CD1c-positive myeloid dendritic cell (primary cell): ENCODE results near the gene GCNT2.
"Not testable (repeated sequence)": the region's sequence is repeated elsewhere in the genome, so short reads cannot be mapped to it uniquely, and the experiment has no call there.

Source experiments
- DNase-seq: peaks from one replicate; pipeline ENCODE4 v3.0.0-alpha.2; 2016; ENCODE audit errors: extremely low spot score

Gene GCNT2

DNA sequence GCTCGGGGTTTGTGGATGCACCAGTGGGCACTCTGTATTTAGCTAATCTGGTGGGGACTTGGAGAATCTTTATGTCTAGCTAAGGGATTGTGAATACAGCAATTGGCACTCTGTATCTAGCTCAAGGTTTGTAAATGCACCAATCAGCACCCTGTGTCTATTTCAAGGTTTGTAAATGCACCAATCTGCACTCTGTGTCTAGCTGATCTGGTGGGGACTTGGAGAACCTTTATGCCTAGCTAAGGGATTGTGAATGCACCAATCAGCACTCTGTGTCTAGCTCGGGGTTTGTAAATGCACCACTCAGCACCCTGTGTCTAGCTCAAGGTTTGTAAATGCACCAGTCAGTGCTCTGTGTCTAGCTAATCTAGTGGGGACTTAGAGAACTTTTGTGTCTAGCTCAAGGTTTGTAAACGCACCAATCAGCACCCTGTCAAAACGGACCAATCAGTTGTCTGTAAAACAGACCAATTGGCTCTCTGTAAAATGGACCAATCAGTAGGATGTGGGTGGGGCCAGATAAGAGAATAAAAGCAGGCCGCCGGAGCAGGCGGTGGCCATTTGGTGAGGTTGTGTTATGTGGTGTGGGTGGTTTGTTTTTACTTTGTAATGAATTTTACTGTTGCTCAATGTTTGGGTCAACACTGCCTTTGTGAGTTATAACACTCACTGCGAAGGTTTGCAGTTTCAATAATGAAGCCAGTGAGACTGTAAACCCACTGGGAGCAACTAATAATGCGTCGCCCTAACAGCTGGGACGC lies 139.5 kb downstream of the GCNT2 start:
- not testable (repeated sequence) for DNase-seq

DNA sequence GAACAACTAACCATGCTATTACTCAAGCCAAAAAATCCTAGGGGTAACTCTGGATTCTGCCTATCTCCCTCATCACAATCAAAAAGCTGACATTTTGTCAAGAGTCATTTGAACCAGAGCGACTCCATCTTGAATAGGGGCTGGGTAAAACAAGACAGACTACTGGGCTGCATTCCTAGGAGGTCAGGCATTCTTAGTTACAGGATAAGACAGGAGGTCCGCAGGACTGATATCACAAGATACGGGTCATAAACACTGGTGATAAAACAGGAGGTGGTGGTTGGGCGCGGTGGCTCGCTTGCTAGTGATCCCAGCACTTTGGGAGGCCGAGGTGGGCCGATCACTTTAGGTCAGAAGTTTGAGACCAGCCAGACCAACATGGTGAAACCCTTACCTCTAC lies 141.1 kb downstream of the GCNT2 start:
- DNase-seq: no peak

DNA sequence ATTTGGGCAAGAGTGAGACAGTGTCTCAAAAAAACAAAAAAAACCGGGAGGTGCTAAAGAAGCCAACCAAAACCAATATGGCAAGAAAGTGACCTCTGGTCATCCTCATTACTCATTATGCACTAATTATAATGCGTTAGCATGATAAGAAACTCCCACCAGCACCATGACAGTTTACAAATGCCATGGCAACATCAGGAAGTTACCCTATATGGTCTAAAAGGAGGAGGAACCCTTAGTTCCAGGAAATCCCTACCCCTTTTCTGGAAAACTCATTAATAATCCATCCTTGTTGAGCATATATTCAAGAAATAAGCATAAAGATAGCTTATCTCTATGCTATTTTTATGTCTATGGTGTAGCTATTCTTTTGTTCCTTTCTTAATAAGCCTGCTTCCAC lies 141.6 kb downstream of the GCNT2 start:
- no peak for DNase-seq

DNA sequence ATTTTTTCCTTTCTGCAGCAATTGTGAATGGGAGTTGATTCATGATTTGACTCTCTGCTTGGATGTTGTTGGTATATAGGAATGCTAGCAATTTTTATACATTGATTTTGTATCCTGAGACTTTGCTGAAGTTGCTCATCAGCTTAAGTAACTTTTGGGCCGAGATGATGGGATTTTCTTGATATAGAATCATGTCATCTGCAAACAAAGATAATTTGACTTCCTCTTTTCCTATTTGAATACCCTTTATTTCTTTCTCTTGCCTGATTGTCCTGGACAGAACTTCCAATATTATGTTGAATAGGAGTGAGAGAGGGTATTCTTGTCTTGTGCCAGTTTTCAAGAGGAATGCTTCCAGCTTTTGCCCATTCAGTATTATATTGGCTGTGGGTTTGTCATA lies 144.4 kb downstream of the GCNT2 start:
- DNase-seq: not testable (repeated sequence)

DNA sequence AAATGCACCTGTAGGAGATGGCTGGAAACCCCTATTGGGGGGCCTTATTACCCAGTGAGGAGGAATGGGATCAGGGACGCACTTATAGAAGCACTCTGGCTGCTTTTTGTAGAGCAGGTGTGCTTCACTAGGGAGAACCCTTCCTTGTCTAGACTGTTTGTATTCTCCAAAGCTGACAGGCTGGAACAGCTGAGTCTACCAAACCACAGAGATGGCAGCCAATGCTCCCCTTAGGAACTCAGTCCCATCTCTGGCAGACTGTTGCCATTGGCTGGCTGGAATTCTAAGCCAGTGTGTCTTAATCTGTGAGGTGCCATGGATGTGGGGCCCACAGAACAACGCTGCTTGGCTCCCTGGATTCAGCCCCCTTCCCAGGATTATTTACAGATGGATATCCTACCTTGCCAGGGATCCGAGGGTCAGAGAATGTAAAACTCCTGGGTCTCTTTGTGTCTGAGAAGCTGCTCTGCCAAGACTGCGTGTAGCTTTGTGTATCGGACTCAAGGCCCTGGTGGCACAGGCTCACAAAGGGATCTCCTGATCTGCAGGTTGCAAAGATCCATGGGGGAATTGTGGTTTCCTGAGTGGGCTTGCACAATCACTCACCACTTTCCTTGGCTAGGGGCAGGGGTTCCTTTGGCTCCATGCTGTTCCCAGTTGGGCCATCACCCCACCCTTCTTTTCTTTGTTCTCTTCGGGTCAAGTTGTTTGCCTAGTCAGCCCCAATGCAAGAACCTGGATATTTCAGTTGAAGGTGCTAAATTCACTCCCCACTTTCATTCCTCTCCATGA lies 147.2 kb downstream of the GCNT2 start:
- DNase-seq: no peak

DNA sequence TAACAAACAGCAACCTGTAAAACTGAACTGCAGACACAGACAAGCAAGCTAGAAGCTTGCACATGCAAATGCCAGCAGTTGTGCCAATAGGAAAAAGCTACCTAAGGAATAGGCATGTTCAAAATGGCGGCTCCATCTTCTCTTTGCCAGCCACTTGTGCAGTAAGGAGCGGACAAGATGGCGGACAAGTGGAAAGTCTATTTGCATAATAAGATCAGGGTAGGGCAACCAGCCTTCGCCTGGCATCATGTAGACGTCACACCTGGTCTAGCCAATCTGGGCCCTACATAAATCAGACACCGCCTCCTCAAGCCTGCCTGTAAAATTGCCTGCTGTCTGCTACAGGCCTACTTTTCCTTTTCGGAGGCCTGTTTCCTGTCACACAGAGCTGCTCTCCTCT lies 155.3 kb downstream of the GCNT2 start:
- no peak for DNase-seq

DNA sequence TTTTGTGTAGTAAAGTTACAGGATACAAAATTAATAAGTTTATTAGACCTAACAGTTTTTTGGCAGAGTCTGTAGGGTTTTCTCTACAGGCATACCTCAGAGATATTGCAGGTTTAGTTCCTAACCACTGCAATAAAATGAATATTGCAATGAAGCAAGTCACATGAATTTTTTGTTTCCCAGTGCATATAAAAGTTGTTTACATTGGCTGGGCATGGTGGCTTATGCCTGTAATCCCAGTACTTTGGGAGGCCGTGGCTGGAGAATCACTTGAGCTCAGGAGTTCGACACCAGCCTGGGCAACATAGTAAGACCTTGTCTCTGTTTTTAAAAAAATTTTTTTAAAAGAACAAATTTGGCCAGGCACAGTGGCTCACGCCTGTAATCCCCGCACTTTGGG lies 157.3 kb downstream of the GCNT2 start:
- no peak for DNase-seq
